Caco-2 (cell line): ENCODE results near the gene FKBP1A. TPM values are rescaled to one million over a fixed set of nuclear protein-coding genes. Genes with fewer than 3 reads are reported as not detected.
A peak's percentile ranks its signal among the peaks of the same experiment; 100 is the strongest.

Experiments used
- BruUV-seq: library from RNA; stranded (reverse); fragments of 400-500 nt; replicated peaks from 2 replicates; lab custom pipeline; 2021; lab: Mats Ljungman, UMichigan
- CTCF ChIA-PET: fragments of 300-600 bp; sonication (Branson Sonifier 250); formaldehyde crosslinking; loops from one replicate; lab custom pipeline; 2022; ENCODE audit warnings: antibody characterized with exemption; lab: Charles Lee
- POLR2A ChIA-PET: fragments of 300-600 bp; sonication (Branson Sonifier 250); formaldehyde crosslinking; loops from one replicate; lab custom pipeline; 2022; ENCODE audit warnings: antibody characterized with exemption; lab: Charles Lee
- DNase-seq, 2 experiments: peaks; one replicate each; pipeline versions ENCODE4 v3.0.0 to v3.0.0-alpha.2; 2020 to 2022
- H3K27me3 ChIP-seq: replicated peaks from 2 replicates; pipeline ENCODE4 v1.6.0; 2011; ENCODE audit warnings: low read length; ENCODE audit not compliant: control insufficient read depth, insufficient read depth
- H3K36me3 ChIP-seq: 2 replicates; pipeline ENCODE4 v1.5.1; 2011; ENCODE audit warnings: low read length; ENCODE audit not compliant: control insufficient read depth, insufficient read depth
- H3K4me1 ChIP-seq: fragments of 250-450 bp; sonication (Bioruptor Pico); 2 replicates; pipeline ENCODE4 v1.5.1; 2020; ENCODE audit warnings: mild to moderate bottlenecking
- H3K4me3 ChIP-seq: 2 replicates; pipeline ENCODE4 v1.5.1; 2011; ENCODE audit warnings: low read depth, mild to moderate bottlenecking, control low read depth, low read length
- H3K9me3 ChIP-seq: fragments of 250-450 bp; sonication (Bioruptor Pico); 2 replicates; pipeline ENCODE4 v1.5.1; 2020; ENCODE audit warnings: mild to moderate bottlenecking, moderate library complexity
- H3K27ac Mint-ChIP-seq: one replicate; pipeline ENCODE4 v1.8.0; 2022; ENCODE audit warnings: mixed read lengths; ENCODE audit not compliant: unreplicated experiment
- H3K27me3 Mint-ChIP-seq: one replicate; pipeline ENCODE4 v1.8.0; 2022; ENCODE audit warnings: mixed read lengths; ENCODE audit not compliant: insufficient read depth, unreplicated experiment
- H3K36me3 Mint-ChIP-seq: one replicate; pipeline ENCODE4 v1.8.0; 2022; ENCODE audit warnings: mild to moderate bottlenecking, mixed read lengths; ENCODE audit not compliant: insufficient read depth, unreplicated experiment
- H3K4me1 Mint-ChIP-seq: one replicate; pipeline ENCODE4 v1.8.0; 2022; ENCODE audit warnings: low read depth, mixed read lengths; ENCODE audit not compliant: unreplicated experiment
- H3K4me3 Mint-ChIP-seq: one replicate; pipeline ENCODE4 v1.8.0; 2022; ENCODE audit warnings: mild to moderate bottlenecking, moderate library complexity, mixed read lengths; ENCODE audit not compliant: unreplicated experiment
- H3K9me3 Mint-ChIP-seq: one replicate; pipeline ENCODE4 v1.8.0; 2022; ENCODE audit warnings: mixed read lengths; ENCODE audit not compliant: unreplicated experiment
- intact Hi-C: fragments of 100-400 bp; cut with micrococcal nuclease; formaldehyde crosslinking; loops from one replicate; pipeline ENCODE4 v1.10.0; 2022; ENCODE audit not compliant: unreplicated experiment
- total RNA-seq: library from RNA; stranded (reverse); gene quantifications from 2 replicates; pipeline ENCODE4 v1.2.3, GENCODE V29; 2022
- TF ChIP-seq, protein P1 (sequence below), 2 experiments: fragments of 200-600 bp in 1 of 2; IDR thresholded peaks; 1 replicate in 1 of 2; 2 replicates in 1 of 2; pipeline versions ENCODE4 v1.5.1 to v1.8.0; 2011 to 2022; ENCODE audit warnings: antibody characterized with exemption in 1 of 2, control low read depth in 1 of 2, inconsistent platforms in 1 of 2, low read depth in 1 of 2, low read length in 1 of 2, mild to moderate bottlenecking in 1 of 2, moderate library complexity in 1 of 2; ENCODE audit not compliant: insufficient read depth in 1 of 2, severe bottlenecking in 1 of 2, unreplicated experiment in 1 of 2

The FKBP1A gene
- total RNA-seq, 1 experiment from 2014 or later, result 220 TPM

DNA sequence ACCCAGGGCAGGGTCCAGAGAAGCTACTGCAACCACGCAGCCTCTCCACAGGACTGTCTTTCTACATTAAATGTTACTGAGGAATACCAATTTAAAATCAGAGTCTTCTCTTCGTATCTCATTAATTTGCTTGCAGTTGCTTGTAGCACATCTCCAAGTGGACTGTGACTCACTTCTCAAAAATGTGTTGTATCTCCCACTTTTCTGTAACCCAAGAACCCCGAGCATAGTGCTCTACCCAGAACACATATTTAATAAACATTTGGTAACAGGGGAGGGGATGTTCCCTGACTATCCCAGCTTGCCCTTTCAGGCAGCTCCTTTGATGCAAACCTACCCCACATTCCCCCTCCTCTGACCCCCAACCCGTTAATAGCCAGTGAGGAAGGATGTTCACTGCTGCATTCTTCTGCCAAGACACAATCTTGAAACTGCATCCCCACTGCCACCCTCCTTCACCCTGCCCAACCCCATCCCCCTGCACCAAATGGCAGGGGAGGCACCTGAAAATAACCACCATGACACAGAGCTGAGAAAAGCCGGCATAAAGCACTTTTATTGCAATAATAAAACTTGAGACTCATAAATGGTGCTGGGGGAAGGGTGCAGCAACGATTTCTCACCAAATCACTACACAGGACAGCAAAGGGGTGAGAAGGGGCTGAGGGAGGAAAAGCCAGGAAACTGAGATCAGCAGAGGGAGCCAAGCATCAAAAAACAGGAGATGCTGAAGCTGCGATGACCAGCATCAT lies 24.2 kb downstream of the FKBP1A start:
- H3K4me3 Mint-ChIP-seq, result no peak overlapping the region
- intact Hi-C loops, result no loop called here
- H3K9me3 Mint-ChIP-seq, result peaks cover 6% of the 10 kb centered on the region
- H3K4me1 ChIP-seq, result no peaks in the 10 kb centered on the region
- POLR2A ChIA-PET, result interaction anchor here (0.6 kb wide), 1 partner anchor 42 kb away, joined by 6 read pairs; no protein-coding TSS in a partner anchor
- BruUV-seq, result TSS peak; percentile 64
- TF ChIP-seq, protein P1, sequence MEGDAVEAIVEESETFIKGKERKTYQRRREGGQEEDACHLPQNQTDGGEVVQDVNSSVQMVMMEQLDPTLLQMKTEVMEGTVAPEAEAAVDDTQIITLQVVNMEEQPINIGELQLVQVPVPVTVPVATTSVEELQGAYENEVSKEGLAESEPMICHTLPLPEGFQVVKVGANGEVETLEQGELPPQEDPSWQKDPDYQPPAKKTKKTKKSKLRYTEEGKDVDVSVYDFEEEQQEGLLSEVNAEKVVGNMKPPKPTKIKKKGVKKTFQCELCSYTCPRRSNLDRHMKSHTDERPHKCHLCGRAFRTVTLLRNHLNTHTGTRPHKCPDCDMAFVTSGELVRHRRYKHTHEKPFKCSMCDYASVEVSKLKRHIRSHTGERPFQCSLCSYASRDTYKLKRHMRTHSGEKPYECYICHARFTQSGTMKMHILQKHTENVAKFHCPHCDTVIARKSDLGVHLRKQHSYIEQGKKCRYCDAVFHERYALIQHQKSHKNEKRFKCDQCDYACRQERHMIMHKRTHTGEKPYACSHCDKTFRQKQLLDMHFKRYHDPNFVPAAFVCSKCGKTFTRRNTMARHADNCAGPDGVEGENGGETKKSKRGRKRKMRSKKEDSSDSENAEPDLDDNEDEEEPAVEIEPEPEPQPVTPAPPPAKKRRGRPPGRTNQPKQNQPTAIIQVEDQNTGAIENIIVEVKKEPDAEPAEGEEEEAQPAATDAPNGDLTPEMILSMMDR (IDR thresholded peaks at IDR 0.05; ENCODE audit: insufficient read depth in 1 of 2, low read depth in 1 of 2, low read length in 1 of 2, severe bottlenecking in 1 of 2, unreplicated experiment in 1 of 2), result no peak
- no peaks in the 10 kb centered on the region for H3K27me3 Mint-ChIP-seq
- peaks cover 3% of the 10 kb centered on the region; the same call in 1 of the 2 replicates for H3K36me3 ChIP-seq
- no peak overlapping the region for H3K27ac Mint-ChIP-seq
- H3K27me3 ChIP-seq, result no peaks in the 10 kb centered on the region
- peaks cover 6% of the 10 kb centered on the region for H3K4me1 Mint-ChIP-seq
- DNase-seq, result no peak
- no peak overlapping the region for H3K4me3 ChIP-seq
- peaks cover 51% of the 10 kb centered on the region for H3K36me3 Mint-ChIP-seq
- no peaks in the 10 kb centered on the region for H3K9me3 ChIP-seq
- CTCF ChIA-PET, result no interaction called here

DNA sequence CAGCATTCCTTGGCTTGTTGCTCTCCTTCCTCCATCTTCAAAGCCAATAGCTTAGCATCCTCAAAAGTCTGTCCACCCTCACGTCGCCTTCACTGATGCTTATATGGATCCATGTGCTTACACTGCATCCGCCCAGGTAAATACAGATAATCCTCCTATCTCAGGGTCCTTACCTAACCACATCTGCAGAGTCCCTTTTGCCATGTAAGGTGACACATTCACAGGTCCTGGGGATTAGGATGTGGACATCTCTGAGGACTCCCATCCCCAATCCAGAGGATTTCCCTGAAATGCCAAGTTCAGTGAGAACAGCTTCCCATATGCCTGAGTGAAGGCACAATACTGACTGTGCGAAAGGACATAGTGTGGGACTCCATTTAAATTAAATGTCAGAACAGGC lies 25.4 kb downstream of the FKBP1A start:
- no peak for DNase-seq
- Mint-ChIP-seq H3K27ac (no peak overlapping the region), H3K9me3 (peaks cover 6% of the 10 kb centered on the region), H3K4me1 (peaks cover 6% of the 10 kb centered on the region), H3K36me3 (peaks cover 52% of the 10 kb centered on the region), H3K4me3 (no peak overlapping the region), H3K27me3 (no peaks in the 10 kb centered on the region)
- peaks cover 3% of the 10 kb centered on the region for H3K36me3 ChIP-seq
- BruUV-seq, result no TSS peak
- no peaks in the 10 kb centered on the region for H3K9me3 ChIP-seq
- no peaks in the 10 kb centered on the region for H3K4me1 ChIP-seq
- TF ChIP-seq, protein P1 (IDR thresholded peaks at IDR 0.05; ENCODE audit: insufficient read depth in 1 of 2, low read depth in 1 of 2, low read length in 1 of 2, severe bottlenecking in 1 of 2, unreplicated experiment in 1 of 2), result no peak
- intact Hi-C loops, result no loop called here
- H3K4me3 ChIP-seq, result no peak overlapping the region
- POLR2A ChIA-PET, result no interaction called here
- CTCF ChIA-PET, result no interaction called here
- H3K27me3 ChIP-seq, result no peaks in the 10 kb centered on the region

DNA sequence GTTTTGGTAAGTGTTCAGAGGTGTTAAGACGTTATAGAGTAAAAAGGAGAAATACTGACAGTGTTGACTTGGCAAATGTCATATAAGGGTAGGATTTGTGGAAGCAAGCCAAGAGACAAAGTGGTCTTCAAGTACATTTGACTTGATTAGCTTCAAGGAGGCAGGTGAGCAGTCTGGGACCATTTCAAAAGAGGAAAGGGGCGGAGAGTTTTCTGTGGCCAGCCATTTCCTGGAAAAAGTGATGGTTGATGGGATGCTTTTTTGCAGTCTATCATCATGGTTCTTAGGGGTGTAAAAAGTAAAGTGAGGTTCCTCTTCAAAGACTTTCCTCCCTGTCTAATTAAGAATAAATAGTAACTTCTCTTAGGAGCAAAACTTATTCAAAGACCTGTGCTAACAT lies 28.7 kb downstream of the FKBP1A start:
- TF ChIP-seq, protein P1 (IDR thresholded peaks at IDR 0.05; ENCODE audit: insufficient read depth in 1 of 2, low read depth in 1 of 2, low read length in 1 of 2, severe bottlenecking in 1 of 2, unreplicated experiment in 1 of 2), result no peak
- DNase-seq, result no peak
- CTCF ChIA-PET, result no interaction called here
- Histone ChIP-seq H3K4me1 (no peaks in the 10 kb centered on the region), H3K9me3 (no peaks in the 10 kb centered on the region), H3K27me3 (no peaks in the 10 kb centered on the region), H3K36me3 (no peaks in the 10 kb centered on the region; the same call in 1 of the 2 replicates), H3K4me3 (no peak overlapping the region)
- no peak overlapping the region for H3K27ac Mint-ChIP-seq
- POLR2A ChIA-PET, result no interaction called here
- H3K4me1 Mint-ChIP-seq, result peaks cover 6% of the 10 kb centered on the region
- BruUV-seq, result no TSS peak
- peaks cover 6% of the 10 kb centered on the region for H3K9me3 Mint-ChIP-seq
- no peak overlapping the region for H3K4me3 Mint-ChIP-seq
- no peaks in the 10 kb centered on the region for H3K27me3 Mint-ChIP-seq
- peaks cover 73% of the 10 kb centered on the region for H3K36me3 Mint-ChIP-seq
- intact Hi-C loops, result no loop called here
